Vagina (tissue), 2 donors: ENCODE measurements around the gene KRTAP5-9.

Experiments
- CTCF ChIP-seq, 3 experiments: fragments of 450-650 bp in 2 of 3; fragments of 200-600 bp in 1 of 3; sonication (generic) in 1 of 3; IDR thresholded peaks; one replicate each; pipeline ENCODE4 v1.5.1; 2017 to 2019; ENCODE audit warnings: antibody characterized with exemption in 3 of 3, mild to moderate bottlenecking in 2 of 3, moderate library complexity in 2 of 3
- POLR2A ChIP-seq, 2 donors: fragments of 450-650 bp; IDR thresholded peaks; one replicate each; pipeline ENCODE4 v1.6.1; 2017; ENCODE audit warnings: antibody characterized with exemption in 2 of 2, mild to moderate bottlenecking in 2 of 2, moderate library complexity in 2 of 2

DNA sequence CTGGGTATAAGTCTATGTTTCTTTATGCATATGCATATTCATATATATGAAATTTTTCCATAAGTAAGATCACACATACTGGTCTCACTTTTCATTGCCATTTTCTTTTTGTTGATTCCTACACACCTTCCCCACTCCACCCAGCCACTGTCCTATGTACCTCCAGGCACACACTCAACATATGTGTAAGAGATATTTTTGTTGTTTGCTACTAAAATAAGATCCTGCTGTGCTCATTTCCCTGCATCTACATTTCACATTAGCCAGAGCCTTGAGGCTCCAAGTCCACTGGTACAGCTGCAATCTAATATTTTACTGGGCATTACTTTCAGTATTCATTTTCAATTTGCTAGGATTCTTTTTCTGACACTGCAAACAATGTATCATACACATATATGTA lies 9.0 kb downstream of the KRTAP5-9 start:
- TF ChIP-seq POLR2A (IDR thresholded peaks at IDR 0.05) (no peak), CTCF (IDR thresholded peaks at IDR 0.05) (no peak)
